ENCODE results near the gene COLQ. TPM values are rescaled to one million over a fixed set of nuclear protein-coding genes. Genes with fewer than 3 reads are reported as not detected.

Gene COLQ
- total RNA-seq, 4 donors from 2014 or later: 1.9 to 10.2 (median 3.6) TPM

GRCh38 chr3:15454965-15455364 lies 66.5 kb downstream of the COLQ start:
- no peak for TF ChIP-seq CTCF (IDR thresholded peaks at IDR 0.05)
- TF ChIP-seq EP300 (IDR thresholded peaks at IDR 0.05): no peak
- TF ChIP-seq POLR2A (IDR thresholded peaks at IDR 0.05): no peak
- peaks cover 0 to 75% (median 0%) of the 10 kb centered on the region in 3 donors for H3K36me3 ChIP-seq
- H3K4me1 ChIP-seq: no peaks in the 10 kb centered on the region
- DNase-seq (ENCODE audit: low spot score in 2 of 2): no peak
- H3K27ac ChIP-seq: no peak overlapping the region
- no peaks in the 10 kb centered on the region for H3K27me3 ChIP-seq
- no peaks in the 10 kb centered on the region for H3K9me3 ChIP-seq
- no peak overlapping the region for H3K4me3 ChIP-seq

- DNase-seq (ENCODE audit: low spot score in 2 of 2): no peak
- 74 to 84% methylated on average over 9 of the region's 9 CpGs for whole genome bisulfite sequencing, 2 donors
- H3K4me1 ChIP-seq: no peaks in the 10 kb centered on the region
- no peak overlapping the region for H3K4me3 ChIP-seq
- H3K9me3 ChIP-seq: no peaks in the 10 kb centered on the region
- TF ChIP-seq EP300 (IDR thresholded peaks at IDR 0.05) (no peak), CTCF (IDR thresholded peaks at IDR 0.05) (no peak), POLR2A (IDR thresholded peaks at IDR 0.05) (no peak)
- no peaks in the 10 kb centered on the region for H3K27me3 ChIP-seq
- peaks cover 0 to 83% (median 0%) of the 10 kb centered on the region in 3 donors for H3K36me3 ChIP-seq
- no peak overlapping the region for H3K27ac ChIP-seq
Observed at GRCh38 chr3:15453991-15454625, 67.4 kb downstream of the COLQ start.

- TF ChIP-seq CTCF (IDR thresholded peaks at IDR 0.05) (no peak), EP300 (IDR thresholded peaks at IDR 0.05) (no peak), POLR2A (IDR thresholded peaks at IDR 0.05) (no peak)
- DNase-seq (ENCODE audit: low spot score in 2 of 2): no peak
- WGBS, 2 donors: 86 to 89% methylated on average over 8 of the region's 8 CpGs
- no peaks in the 10 kb centered on the region for H3K27me3 ChIP-seq
- no peaks in the 10 kb centered on the region for H3K9me3 ChIP-seq
- H3K36me3 ChIP-seq: peaks cover 0 to 77% (median 0%) of the 10 kb centered on the region in 3 donors
- H3K4me3 ChIP-seq: no peak overlapping the region
- H3K4me1 ChIP-seq: no peaks in the 10 kb centered on the region
- H3K27ac ChIP-seq: no peak overlapping the region
Observed at GRCh38 chr3:15453501-15453900, 68.0 kb downstream of the COLQ start.

- H3K4me3 ChIP-seq: no peak overlapping the region
- 95 to 97% methylated on average over 5 of the region's 5 CpGs for WGBS, 2 donors
- DNase-seq (ENCODE audit: low spot score in 2 of 2): no peak
- no peaks in the 10 kb centered on the region for H3K9me3 ChIP-seq
- TF ChIP-seq EP300 (IDR thresholded peaks at IDR 0.05) (no peak), POLR2A (IDR thresholded peaks at IDR 0.05) (no peak)
- H3K4me1 ChIP-seq: no peaks in the 10 kb centered on the region
- no peaks in the 10 kb centered on the region for H3K27me3 ChIP-seq
- H3K27ac ChIP-seq: no peak overlapping the region
- H3K36me3 ChIP-seq: peaks cover 0 to 71% (median 0%) of the 10 kb centered on the region in 3 donors
Observed at GRCh38 chr3:15452961-15453360, 68.5 kb downstream of the COLQ start.

- Histone ChIP-seq H3K4me1 (no peaks in the 10 kb centered on the region), H3K4me3 (no peak overlapping the region), H3K27me3 (no peaks in the 10 kb centered on the region), H3K27ac (no peak overlapping the region), H3K36me3 (peaks cover 0 to 70% (median 0%) of the 10 kb centered on the region in 3 donors), H3K9me3 (no peaks in the 10 kb centered on the region)
- TF ChIP-seq EP300 (IDR thresholded peaks at IDR 0.05) (no peak), CTCF (IDR thresholded peaks at IDR 0.05) (no peak), POLR2A (IDR thresholded peaks at IDR 0.05) (no peak)
- WGBS, 2 donors: 84 to 92% methylated on average over 9 of the region's 9 CpGs
- no peak for DNase-seq (ENCODE audit: low spot score in 2 of 2)
Observed at GRCh38 chr3:15452156-15452555, 69.3 kb downstream of the COLQ start.

Measured in tibial nerve (tissue), 4 donors.